HG03039 (cell line): ENCODE data around the gene MATCAP1.

ENCODE experiments used
- ATAC-seq: cut with Tn5 transposase; IDR thresholded peaks from one replicate; pipeline ENCODE4 v1.9.1; 2021; ENCODE audit warnings: mild to moderate bottlenecking, moderate library complexity; ENCODE audit not compliant: unreplicated experiment

The MATCAP1 gene

DNA sequence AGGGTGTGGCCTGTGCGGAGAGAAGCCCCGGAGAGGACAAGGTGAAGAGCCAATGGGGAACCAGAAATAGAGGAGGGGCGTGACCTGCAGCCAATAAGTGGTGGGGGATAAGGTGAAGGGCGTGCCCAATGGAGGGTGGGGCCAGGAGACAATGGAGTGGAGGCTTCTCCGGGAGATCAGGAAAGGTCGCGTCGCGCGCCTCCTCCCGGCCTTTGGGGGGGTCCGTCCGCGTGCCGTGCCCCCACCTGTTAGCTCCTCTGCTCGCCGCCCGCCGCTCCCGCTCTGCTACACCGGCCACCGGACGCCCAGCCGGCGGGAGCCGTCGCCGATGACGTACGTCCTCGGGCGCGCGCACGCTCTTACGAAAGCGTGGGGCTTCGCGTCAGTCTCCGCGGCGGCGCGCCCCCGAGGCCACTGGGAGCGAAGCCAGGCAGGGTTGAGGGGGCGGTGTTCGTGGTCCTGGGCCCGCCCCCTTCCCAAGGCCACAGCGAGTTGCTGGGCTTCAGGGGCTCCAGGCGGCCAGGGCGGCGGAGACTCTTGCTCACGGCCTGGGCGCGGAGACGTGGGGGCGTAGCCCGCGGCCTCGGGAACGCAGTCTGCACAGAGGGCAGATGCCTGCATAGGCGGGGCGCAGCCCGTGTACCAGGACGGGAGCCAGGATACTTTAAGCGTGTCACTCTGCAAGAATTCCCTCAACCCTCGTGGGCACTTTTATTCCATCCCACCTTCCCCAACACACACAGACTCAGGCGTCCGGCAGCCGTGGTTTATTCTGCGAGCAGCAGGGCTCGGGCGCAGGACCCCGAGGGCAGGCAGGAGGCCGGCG, at the start of gene MATCAP1:
Gene MATCAP1 (minus strand): TSS at position 337 of the 826 bp plus-strand sequence. CDS start 3,353 bp downstream, outside the sequence.
- peak; percentile 86 for ATAC-seq

- no peak for ATAC-seq
Measured at GRCh38 chr16:67230809-67231660, 47.3 kb upstream of the MATCAP1 start.

DNA sequence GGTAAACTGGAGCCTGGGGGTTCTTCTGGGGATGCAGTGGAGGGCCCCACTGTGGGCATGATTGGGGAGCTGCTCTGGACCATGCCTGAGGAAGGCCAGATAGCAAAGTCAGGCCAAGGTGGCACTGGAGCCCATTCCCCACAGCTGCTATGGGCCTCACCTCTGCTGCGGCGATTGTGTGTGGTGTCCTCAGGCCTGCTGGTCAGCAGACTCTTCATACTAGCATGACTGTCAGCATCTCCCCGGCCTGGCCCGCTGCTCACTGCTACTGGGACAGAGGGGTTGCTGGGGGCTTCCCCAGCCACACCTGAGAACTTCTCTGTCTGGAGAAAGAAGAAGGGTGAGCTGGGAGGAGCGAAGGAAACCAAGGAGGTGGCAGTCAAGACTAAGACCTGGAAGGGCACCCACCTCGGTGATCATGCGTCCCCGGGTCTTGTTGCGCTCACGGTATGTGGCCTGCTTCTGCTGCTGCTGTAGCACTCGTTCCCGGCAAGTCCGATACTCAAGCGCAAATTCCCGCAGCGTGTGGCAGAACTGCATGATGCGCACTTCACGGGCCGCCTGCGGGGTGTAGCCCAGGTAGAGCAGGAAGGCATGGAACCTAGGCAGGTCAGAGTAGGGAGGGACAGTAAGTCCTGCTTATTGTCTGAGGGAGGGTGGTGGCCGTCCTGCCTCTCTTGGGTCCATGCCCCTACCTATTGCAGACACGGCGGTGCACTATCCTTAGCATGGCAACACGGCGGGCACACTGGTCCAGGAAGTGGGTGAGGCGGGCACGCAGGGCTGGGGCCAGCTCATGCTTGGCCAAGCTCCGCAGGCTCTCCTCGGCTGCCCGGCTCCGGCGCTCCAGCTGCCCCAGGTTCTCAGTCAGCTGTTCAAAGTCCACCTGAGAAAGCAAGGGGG, 46.4 kb upstream of the MATCAP1 start:
- ATAC-seq = no peak

GRCh38 chr16:67228905-67229304, 45.1 kb upstream of the MATCAP1 start:
- no peak for ATAC-seq

DNA sequence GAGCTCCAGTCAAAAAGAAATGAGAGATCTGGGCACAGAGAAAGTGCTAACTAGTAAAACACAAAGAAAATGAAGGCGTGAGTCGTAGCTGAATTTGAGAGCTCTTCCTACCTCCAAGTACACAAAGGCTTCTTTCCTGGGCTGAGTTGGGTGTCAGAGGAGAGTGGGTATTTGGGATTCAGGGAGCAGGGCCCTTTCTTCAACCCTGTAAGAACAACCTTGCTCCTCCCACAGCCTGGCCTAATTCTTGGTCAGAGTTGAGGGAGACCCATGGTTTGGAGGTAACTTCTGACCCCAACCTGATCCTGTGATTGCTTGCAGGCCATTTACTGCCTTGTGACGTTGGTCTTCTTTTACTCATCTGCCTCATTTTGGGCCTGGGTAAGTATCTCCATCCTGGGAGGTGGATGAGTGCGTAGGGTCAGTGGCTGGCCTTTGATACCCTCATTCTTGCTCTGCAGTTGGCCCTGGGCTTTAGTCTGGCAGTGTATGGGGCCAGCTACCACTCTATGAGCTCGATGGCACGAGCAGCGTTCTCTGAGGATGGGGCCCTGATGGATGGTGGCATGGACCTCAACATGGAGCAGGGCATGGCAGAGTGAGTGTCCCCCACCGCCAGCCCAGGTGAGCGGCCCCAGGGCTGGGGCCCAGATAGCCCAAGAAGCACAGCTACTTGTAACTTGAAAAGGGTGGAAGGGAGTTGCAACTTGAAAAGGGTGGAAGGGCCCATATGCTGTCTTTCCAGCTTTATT, 44.4 kb upstream of the MATCAP1 start:
- no peak for ATAC-seq

GRCh38 chr16:67227567-67227921, 43.8 kb upstream of the MATCAP1 start:
- ATAC-seq = no peak

GRCh38 chr16:67226804-67227566, 43.2 kb upstream of the MATCAP1 start, which contains the start of gene TMEM208:
Gene TMEM208, plus strand, starts transcription at chr16:67227130. Its CDS starts 89 bp downstream, at chr16:67227219.
- ATAC-seq = peak; percentile 78

- ATAC-seq = no peak
Measured at GRCh38 chr16:67226295-67226803, 42.6 kb upstream of the MATCAP1 start.

DNA sequence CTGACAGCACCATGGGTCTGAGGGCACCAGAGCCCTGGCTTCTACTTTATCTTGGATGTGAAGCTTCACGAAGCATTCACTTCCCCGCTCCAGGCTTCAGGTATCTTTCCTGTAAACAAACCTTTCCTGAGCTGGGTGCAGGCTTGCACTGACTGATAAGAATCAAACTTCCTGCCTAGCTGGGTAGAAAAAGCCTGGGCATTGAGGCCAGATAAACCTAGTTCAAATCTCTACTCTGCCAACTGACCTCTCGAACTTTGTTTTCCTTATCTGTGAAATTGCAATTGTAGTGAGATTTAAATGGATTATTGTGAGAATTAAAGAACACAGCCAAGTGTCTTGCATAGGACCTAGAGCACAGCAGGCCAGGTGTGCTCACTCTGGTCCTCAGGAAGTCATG, 40.2 kb upstream of the MATCAP1 start:
- ATAC-seq = no peak

- ATAC-seq = no peak
Measured at GRCh38 chr16:67216612-67217490, 33.1 kb upstream of the MATCAP1 start.

DNA sequence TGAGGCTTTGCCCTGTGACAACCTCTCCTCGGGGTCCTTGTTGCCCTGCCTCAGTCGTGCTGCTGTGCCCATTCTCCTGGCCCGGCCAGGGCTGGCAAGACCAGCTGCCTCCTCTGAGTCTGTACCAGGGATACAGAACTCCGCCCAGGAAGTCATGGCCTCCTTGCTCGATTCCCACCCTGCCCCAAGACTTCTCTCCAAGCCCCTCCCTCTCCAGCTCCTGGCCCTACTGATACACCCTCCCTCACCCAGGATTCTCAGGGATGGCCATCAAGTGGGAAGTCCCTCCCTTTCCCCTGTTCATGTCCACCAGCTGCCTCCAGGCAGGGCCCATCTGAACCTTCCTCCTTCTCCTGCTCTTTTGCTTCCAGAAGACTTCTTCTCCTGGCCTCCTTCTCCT, 31.9 kb upstream of the MATCAP1 start:
- ATAC-seq = no peak

DNA sequence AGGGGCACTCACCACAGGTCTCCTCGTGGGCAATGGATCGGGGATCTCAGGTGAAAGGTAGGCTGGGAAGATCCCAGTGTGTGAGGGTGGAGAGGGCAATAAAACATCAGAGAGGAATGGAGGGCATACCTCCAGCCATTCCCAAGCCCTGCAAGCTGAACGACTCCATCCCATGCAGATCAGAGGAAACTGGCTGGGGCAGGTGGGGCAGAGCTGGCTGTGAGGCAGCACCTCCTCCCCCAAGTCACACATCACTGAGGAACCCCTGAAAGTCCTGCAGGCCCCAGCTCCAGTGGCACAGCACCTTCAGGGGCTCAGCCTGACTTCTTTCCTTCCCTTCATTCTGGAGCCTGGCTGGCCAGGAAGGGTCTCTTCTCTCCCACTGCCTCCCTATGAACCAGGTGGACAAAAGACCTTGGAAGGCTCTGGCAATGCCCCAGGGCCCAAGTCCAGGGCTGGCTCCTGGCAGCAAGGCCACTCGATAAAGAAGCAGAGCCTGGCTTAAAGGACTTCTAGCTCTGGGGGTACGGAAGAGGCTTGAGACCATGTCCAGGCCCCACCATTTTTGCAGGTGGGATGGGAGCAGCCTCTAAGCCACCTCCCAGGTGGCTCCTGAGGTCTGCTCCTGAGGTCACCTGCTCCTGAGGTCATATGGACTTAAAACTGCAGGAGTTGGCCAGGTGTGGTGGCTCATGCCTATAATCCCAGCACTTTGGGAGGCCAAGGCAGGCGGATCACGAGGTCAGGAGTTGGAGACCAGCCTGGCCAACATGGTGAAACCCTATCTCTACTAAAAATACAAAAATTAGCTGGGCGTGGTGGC, 29.6 kb upstream of the MATCAP1 start:
- ATAC-seq = no peak

GRCh38 chr16:67212766-67213165, 29.0 kb upstream of the MATCAP1 start:
- ATAC-seq = no peak

DNA sequence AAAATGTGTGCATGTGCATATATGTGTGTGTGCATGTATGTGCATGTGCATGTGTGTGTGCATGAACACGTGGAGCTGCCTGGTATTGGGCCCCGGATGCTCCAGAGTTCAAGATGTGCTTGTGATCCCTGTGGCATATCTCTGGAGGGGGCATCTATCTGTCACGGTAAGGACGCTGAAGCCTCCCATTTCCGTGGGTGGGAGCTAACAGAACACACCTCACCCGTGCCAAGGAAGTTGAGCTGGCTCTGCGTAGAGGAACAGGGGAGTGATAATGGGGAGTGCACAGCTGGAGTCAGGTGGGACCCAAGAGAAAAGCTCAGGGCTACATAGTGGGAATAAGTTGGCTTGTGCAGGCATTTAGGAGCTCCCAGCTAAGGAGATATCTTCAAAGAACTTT, 27.9 kb upstream of the MATCAP1 start:
- no peak for ATAC-seq

- no peak for ATAC-seq
Measured at GRCh38 chr16:67210069-67210937, 26.5 kb upstream of the MATCAP1 start.

- no peak for ATAC-seq
Measured at GRCh38 chr16:67209565-67209964, 25.8 kb upstream of the MATCAP1 start.
